Measurements from ENCODE around the gene SLC1A3.

SLC1A3 gene

DNA sequence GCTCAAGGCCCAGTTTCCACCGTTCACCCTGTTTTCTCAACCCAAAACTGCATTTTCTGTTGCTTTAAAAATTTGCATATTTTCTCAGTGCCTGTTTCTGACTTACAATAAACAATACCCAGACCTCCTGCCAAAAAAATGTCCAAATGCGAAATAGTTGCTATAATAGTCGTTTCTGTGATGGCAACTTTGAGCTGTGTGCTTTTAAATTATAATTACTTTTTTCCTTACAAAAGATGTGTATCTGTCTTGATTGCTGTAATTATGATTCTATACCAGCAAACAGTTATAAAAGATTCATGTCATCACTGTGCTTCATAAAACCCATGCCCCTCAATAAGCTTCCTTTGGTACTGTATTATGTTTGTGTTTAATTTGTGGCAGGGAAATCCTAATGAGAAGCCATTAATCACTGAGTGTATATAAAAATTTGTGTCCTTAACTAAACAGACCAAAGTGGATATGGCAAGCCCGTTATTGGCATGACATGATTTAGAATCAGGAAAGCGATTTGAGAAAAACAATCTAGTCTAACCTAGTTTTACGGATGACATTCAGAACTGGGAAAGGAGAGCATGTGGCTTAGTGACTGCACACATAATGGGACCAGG is 5.4 kb upstream of the SLC1A3 start:
- no peak for DNase-seq

DNA sequence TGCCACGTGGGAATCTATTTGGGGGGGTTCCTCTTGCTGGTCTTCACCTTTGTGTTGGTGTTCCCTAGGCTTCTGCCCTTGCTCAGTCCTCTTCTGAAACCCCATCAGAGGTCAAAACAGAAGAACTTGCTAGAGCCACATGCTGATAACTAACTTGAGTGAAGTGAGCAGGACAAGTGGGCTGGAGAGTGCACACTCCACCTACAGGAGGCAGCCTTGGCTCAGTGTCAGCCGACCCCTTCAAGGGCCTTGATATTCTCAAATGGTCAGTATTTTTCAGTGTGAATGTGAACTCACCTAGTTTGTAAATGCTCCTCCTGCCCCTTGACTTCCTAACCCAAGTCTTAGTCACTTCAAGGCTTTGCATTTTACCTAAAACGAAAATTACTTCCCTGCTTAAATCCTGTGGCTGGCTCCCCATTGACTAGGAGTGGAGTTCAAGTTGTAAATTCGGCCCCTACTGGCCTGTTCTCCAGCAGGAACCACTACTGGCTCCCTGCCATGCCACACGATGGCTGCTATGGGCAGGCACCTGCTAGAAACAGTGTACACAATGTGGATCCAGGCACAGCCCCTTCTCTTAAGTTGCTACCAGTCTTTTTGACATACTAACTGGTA is 3.6 kb upstream of the SLC1A3 start:
- DNase-seq: no peak

DNA sequence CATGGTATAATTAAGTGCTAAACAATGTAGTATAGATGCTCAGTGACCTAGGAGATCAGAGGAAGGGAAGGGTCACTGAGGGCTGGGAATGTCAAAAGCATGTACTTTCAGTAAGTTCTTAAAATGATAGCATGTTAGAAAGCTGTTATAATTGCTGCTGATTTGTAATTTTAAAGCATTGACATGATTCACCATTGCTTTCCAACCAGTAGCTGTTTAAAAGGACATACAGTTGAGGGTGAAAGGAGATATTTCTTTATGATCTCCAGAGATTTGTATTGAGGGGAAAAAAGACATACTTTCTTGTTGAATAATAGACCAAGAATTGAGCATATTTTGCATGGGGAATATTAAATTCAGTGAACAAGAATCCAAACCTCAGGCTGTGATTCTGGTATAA is 1.2 kb upstream of the SLC1A3 start:
- no peak for DNase-seq

GRCh38 chr5:36606036-36606427 is 374 bp upstream of the SLC1A3 start:
- no peak for DNase-seq

DNA sequence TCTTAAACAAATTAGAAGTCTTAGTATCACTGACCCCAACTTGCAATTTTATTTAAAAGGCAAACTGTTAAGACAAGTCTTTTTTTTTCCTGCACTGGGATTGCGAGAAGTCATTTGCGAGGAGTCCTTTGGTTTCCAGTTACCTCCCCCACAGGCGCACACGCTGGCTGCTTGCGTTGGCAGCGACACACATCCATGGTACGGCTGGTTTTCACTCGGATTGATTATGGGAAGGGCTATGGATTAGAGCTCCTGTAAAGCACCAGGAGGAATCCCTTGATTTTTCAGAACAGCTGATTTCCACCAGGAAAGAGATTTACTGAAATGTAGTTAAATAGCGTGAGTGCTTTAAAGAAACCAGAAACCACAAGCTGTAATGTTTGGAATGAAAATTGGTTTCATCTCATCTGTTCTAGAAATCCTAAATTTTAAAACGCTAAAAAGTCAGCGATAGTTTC is 737 bp downstream of the SLC1A3 start:
- no peak for DNase-seq

DNA sequence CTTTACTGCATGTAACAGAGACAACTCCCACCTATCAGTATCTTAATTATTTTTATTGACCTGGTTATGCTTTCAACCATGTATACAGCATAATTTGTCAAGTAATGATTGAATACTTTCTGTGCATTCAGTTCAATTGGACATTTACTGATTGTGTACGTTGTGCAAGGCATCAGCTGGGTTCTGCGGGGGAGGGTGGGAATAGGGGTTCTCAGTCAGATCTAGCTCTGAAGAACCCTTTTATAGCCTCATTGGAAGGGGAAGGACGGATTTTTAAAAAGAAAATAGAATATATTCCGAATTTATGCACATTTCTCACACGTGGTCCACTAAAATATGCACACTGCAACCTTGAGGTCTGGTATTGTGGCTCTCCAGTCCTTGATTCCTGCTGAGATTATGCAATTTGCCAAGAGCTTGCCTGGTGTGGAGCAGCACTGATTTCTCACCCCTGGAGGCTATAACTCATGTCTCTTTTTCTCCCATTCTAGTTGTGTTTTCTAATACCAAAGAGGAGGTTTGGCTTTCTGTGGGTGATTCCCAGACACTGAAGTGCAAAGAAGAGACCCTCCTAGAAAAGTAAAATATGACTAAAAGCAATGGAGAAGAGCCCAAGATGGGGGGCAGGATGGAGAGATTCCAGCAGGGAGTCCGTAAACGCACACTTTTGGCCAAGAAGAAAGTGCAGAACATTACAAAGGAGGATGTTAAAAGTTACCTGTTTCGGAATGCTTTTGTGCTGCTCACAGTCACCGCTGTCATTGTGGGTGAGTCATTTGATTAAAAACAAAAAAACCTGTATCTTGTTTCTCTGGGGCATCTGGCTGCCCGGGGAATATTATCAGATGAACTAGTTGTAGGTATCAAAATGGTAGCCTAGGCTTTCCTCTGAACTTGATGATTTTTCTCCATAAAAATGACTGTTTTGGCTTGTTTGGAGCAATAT is 1.7 kb downstream of the SLC1A3 start:
- DNase-seq: no peak

DNA sequence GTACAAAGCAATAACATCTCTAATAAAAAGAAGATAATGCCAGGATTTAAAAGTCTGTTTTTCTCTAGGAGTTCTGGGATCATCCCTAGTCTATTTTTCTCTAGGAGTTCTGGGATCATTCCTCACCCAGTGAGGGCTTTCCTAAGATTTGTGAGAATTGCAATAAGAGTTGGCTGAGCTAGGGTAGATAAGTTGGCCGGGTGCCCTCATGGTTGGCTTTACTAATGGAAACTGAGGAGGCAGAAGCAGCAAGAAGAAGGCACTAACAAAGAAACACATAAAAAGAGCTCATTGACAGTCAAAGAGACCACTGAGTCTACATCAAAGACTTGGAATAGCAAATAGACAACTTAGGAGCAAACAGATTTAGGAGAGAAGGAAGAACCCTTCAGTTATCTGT is 4.2 kb downstream of the SLC1A3 start:
- DNase-seq: no peak

- DNase-seq: no peak
Observed at GRCh38 chr5:36611520-36612274, 5.3 kb downstream of the SLC1A3 start.

DNA sequence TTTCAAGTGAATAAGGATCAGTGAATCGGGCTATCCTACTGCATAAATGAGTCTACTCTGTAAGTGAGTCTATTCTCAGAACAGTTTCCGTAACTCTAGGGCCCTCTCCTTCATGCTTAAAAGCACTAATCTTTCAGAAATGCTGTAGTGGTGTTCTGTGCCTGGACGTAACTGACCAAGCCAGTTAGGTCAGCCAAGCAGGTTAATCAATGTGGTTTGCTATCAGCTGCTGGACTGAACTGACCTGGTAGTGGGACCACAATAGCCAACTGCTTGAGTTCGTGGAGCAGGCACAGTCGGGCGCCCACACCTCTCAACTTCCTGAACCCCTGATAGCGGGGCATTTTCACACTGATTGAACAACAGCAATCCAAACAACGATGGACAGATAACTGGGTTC is 6.8 kb downstream of the SLC1A3 start:
- DNase-seq: no peak

DNA sequence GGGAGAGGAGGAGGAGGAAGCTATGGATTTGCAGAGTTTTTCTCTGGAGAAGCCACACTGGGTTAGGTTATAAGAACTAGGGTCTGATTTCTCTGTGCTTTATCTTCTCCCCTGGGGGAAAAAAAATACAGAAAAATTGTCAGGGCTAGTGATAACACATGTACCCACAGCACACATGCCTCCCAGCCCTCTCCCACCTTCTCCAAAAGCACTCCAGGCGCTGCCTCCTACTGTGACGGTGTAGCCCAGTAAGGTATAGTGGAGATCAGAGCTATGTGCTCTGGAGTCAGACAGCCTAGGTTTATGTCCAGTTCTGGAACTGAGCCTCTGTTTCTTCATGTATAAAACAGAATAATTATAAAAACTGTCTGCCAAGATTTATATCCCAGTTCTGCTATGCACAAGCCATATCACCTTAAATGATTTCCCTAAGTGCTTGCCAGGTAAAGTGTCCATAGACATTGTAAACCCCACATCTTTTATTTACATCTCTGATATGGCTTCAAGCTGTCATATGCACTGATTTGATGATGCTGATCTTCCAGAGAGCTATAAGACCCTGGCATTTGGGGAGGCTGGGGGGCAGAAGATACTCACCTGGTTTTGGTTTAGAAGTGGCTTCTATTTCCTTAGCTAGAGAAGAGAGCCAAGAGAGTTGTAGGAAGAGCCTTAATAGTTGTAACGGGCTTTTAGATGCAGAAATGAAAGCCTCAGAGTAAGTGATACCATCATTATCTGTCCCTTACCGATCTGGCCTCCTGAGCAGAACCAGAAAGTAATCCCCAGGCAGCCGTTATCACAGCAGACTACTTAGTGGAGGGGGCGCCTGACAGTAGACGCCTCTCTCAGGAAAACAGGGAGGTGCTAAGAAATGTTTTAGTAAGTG is 7.6 kb downstream of the SLC1A3 start:
- DNase-seq: no peak

DNA sequence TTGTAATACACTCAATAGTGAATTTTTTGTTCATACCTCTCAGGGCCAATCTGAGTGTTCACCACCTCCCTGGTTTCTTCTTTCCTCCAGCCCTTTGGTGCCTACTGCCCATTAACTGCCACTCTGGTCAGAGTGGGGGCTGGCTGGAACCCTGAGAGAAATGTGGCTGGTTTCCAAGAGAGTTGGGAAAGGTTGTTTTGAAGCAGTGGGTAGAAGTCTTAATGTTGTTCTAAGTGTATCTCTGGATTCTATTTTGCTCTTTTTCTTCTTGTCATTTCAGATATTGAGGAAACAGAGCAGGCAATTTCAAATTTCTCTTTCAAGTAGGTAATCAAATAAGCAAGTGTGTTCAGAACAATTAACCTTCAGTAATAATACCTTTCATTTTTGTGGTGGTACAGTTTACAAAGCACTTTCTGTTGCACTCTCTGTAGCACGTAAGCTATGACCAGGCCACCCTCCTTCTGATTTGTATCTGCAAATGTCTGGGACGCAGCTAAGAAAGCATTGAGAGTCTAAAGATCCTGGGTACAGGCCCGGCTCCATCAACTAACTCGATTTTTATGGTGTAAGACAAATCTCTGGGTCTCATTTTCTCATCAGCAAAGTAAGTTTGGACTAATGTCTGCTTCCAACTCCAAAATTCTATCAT is 8.4 kb downstream of the SLC1A3 start:
- no peak for DNase-seq

DNA sequence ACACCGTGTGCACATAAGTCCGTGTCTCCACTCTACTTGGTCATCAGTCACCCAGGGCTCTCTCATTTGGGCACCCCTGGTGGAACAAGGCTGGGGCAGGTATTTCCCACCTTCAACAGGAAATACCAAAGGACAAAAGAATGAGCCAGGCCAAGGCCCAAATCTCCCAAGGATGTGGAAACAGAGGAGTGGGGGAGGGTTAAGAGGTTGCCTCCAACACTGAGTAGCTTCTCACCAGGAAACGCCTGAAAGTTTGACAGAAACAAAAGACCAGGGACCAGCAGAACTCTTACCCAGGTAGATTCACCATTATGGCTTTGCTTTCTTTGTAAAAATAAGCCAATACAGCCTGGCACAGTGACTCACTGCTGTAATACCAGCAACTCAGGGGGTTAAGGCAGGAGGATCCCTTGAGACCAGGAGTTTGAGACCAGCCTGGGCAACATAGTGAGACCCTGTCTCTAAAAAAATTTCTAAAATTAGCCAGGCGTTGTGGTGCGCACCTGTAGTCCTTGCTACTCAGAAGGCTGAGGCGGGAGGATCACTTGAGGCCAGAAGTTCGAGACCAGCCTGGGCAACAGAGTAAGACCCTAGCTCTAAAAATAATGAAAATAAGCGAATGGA is 12.7 kb downstream of the SLC1A3 start:
- no peak for DNase-seq

GRCh38 chr5:36621985-36622384 is 15.6 kb downstream of the SLC1A3 start:
- DNase-seq: no peak

DNA sequence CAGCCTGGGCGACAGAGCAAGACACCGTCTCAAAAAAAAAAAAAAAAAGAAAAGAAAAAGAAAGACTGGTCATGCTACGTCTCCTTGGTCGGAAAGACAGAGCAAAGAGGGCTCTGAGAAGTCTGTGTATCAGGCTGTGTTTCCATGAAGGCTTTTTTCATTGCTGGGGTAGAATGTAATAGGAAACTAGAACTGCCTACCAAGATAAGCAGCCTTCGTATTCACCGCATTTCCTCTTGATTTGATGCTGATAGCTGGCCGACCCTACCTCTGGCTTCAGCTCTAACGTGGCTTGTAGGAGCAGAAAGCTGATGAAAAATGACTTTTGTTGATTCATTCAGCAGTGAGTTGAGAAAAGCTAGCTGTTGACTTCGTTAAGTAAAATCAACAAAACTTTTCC is 17.4 kb downstream of the SLC1A3 start:
- no peak for DNase-seq

GRCh38 chr5:36624277-36624676 is 17.9 kb downstream of the SLC1A3 start:
- no peak for DNase-seq

DNA sequence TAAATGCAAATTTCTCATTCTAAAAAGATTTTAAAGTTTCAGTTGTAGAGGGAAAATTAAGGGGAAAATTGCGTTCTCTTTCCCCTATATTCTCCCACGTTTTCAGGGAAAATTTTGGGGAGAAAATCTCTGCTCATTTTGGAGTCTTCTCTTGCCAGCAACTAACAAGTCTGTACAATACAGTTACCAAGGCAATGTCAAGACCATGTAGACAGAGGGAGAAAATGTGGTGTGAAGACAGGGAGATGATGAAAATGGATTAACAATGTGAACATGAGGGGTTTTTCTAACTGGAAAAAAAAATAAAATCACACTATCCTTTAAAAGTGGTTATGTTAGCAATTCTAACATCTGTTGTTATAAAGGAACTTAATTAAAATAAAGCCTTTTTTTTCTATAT is 22.3 kb downstream of the SLC1A3 start:
- DNase-seq: no peak

GRCh38 chr5:36629729-36630128 is 23.3 kb downstream of the SLC1A3 start:
- DNase-seq: no peak

- no peak for DNase-seq
Observed at GRCh38 chr5:36630201-36631145, 24.1 kb downstream of the SLC1A3 start.

DNA sequence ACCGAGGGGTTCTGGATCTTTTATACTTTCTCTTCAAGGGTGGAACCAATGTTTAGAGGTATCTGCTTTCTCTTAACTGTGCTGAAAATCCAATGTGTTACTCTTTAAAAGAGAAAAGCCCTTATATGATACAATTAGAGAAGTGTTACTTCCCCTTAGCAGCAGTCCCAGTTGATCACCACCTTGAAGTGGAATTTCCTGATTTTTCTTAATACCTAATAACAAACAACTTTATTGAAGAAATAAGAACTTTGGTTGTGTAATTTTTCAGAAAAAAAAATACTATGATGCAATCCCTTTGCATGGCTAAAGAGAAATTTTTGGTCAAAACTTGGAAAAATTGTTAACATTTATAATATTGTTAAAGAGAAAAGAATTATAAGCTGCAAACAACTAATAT is 24.7 kb downstream of the SLC1A3 start:
- DNase-seq: no peak

All from NCI-H446 (cell line).